Astrocyte (in vitro differentiated cells and primary cell): ENCODE results near the gene CAPN11. TPM values are rescaled to one million over a fixed set of nuclear protein-coding genes. Genes with fewer than 3 reads are reported as not detected.

Experiments
- DNase-seq: peaks from one replicate; pipeline ENCODE4 v3.0.0-alpha.2; 2010; ENCODE audit warnings: low read depth
- FAIRE-seq: peaks from 2 replicates; lab custom pipeline; 2011; peaks lifted over from hg19 to GRCh38; lab: Jason Lieb, UNC
- H2AFZ ChIP-seq: 2 replicates; pipeline ENCODE4 v1.6.0; 2012; ENCODE audit warnings: low read depth, low read length, inconsistent platforms
- H3K27ac ChIP-seq: 2 replicates; pipeline ENCODE4 v1.5.1; 2011; ENCODE audit warnings: low read depth, low read length, inconsistent platforms
- H3K27me3 ChIP-seq: 2 replicates; pipeline ENCODE4 v1.6.0; 2011; ENCODE audit warnings: low read length, inconsistent platforms; ENCODE audit not compliant: insufficient read depth
- H3K36me3 ChIP-seq: 2 replicates; pipeline ENCODE4 v1.5.1; 2011; ENCODE audit warnings: low read length, inconsistent platforms; ENCODE audit not compliant: insufficient read depth
- H3K4me1 ChIP-seq: 2 replicates; pipeline ENCODE4 v1.5.1; 2011; ENCODE audit warnings: low read length, inconsistent platforms; ENCODE audit not compliant: insufficient read depth
- H3K4me2 ChIP-seq: 2 replicates; pipeline ENCODE4 v1.6.0; 2012; ENCODE audit warnings: low read length, inconsistent platforms
- H3K4me3 ChIP-seq: 2 replicates; pipeline ENCODE4 v1.5.1; 2011; ENCODE audit warnings: low read depth, mild to moderate bottlenecking, low read length, inconsistent platforms; ENCODE audit not compliant: insufficient read depth
- H3K79me2 ChIP-seq: 2 replicates; pipeline ENCODE4 v1.6.0; 2012; ENCODE audit warnings: mild to moderate bottlenecking, low read length, inconsistent platforms; ENCODE audit not compliant: insufficient read depth
- H3K9ac ChIP-seq: 2 replicates; pipeline ENCODE4 v1.6.0; 2012; ENCODE audit warnings: mild to moderate bottlenecking, low read length, inconsistent platforms
- H3K9me3 ChIP-seq: 2 replicates; pipeline ENCODE4 v1.5.1; 2012; ENCODE audit warnings: low read depth, mild to moderate bottlenecking, low read length, inconsistent platforms; ENCODE audit not compliant: insufficient read depth
- H4K20me1 ChIP-seq: 2 replicates; pipeline ENCODE4 v1.6.0; 2012; ENCODE audit warnings: low read length, inconsistent platforms; ENCODE audit not compliant: insufficient read depth
- H3K27ac Mint-ChIP-seq: one replicate; pipeline ENCODE4 v1.8.0; 2021; ENCODE audit warnings: mild to moderate bottlenecking, mixed read lengths; ENCODE audit not compliant: unreplicated experiment
- H3K27me3 Mint-ChIP-seq: one replicate; pipeline ENCODE4 v1.8.0; 2021; ENCODE audit warnings: low read depth, mixed read lengths; ENCODE audit not compliant: unreplicated experiment
- H3K36me3 Mint-ChIP-seq: one replicate; pipeline ENCODE4 v1.8.0; 2021; ENCODE audit warnings: low read depth, mixed read lengths; ENCODE audit not compliant: unreplicated experiment
- H3K4me1 Mint-ChIP-seq: one replicate; pipeline ENCODE4 v1.8.0; 2021; ENCODE audit warnings: low read depth, mixed read lengths; ENCODE audit not compliant: unreplicated experiment
- H3K4me3 Mint-ChIP-seq: one replicate; pipeline ENCODE4 v1.8.0; 2021; ENCODE audit warnings: mild to moderate bottlenecking, moderate library complexity, mixed read lengths; ENCODE audit not compliant: unreplicated experiment
- H3K9me3 Mint-ChIP-seq: one replicate; pipeline ENCODE4 v1.8.0; 2021; ENCODE audit warnings: mild to moderate bottlenecking, mixed read lengths; ENCODE audit not compliant: unreplicated experiment
- EZH2 ChIP-seq: IDR thresholded peaks from 2 replicates; pipeline ENCODE4 v1.6.1; 2012; ENCODE audit warnings: mild to moderate bottlenecking, low read length, inconsistent platforms; ENCODE audit not compliant: insufficient read depth
- total RNA-seq: library from RNA; stranded (reverse); gene quantifications from 2 replicates; pipeline ENCODE4 v1.2.1, GENCODE V29; 2021
- TF ChIP-seq, protein P1 (sequence below): IDR thresholded peaks from 2 replicates; pipeline ENCODE4 v1.5.1; 2011; ENCODE audit warnings: low read depth, mild to moderate bottlenecking, inconsistent platforms, low read length, moderate library complexity; ENCODE audit not compliant: insufficient read depth

Gene CAPN11
- total RNA-seq, 1 donor from 2014 or later = not detected

DNA sequence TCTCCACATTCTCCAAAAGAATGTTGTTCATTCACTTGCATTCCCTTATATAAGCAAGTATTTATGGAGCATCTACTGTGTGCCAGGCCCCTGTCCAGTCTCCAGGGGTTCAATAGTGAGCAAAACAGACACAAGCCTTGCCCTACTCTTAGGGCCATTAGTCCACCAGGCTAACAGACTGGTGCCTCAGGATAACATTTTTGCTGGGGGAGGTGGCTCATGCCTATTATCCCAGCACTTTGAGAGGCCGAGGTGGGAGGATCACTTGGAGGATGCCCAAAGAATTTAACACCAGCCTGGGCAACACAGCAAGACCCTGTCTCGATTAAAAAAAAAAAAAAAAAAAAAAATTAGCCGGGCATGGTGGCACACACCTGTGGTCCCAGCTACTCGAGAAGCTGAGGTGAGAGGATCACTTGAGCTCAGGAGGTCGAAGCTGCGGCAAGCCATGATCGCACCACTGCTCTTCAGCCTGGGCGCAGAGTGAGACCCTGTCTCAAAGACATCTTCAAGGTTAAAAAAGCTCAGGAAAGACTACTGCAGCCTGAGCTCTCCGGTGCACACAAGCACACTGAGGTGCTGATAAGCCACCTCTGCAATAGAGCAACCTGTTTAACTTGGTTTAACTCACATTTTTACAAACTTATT is 19.9 kb downstream of the CAPN11 start:
- Mint-ChIP-seq H3K27me3 (peaks cover 14% of the 10 kb centered on the region), H3K4me1 (peaks cover 8% of the 10 kb centered on the region), H3K36me3 (no peaks in the 10 kb centered on the region), H3K27ac (no peak overlapping the region), H3K9me3 (peaks cover 3% of the 10 kb centered on the region), H3K4me3 (no peak overlapping the region)
- no peak overlapping the region for H3K9ac ChIP-seq
- no peaks in the 10 kb centered on the region for H3K27me3 ChIP-seq
- peaks cover 20% of the 10 kb centered on the region for H3K4me1 ChIP-seq
- H3K27ac ChIP-seq = no peak overlapping the region
- DNase-seq (no peak), FAIRE-seq (no peak)
- peak overlapping the region; percentile 13 for H3K4me2 ChIP-seq
- H3K79me2 ChIP-seq = no peaks in the 10 kb centered on the region
- TF ChIP-seq, protein P1, sequence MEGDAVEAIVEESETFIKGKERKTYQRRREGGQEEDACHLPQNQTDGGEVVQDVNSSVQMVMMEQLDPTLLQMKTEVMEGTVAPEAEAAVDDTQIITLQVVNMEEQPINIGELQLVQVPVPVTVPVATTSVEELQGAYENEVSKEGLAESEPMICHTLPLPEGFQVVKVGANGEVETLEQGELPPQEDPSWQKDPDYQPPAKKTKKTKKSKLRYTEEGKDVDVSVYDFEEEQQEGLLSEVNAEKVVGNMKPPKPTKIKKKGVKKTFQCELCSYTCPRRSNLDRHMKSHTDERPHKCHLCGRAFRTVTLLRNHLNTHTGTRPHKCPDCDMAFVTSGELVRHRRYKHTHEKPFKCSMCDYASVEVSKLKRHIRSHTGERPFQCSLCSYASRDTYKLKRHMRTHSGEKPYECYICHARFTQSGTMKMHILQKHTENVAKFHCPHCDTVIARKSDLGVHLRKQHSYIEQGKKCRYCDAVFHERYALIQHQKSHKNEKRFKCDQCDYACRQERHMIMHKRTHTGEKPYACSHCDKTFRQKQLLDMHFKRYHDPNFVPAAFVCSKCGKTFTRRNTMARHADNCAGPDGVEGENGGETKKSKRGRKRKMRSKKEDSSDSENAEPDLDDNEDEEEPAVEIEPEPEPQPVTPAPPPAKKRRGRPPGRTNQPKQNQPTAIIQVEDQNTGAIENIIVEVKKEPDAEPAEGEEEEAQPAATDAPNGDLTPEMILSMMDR = no peak
- no peak for TF ChIP-seq EZH2
- no peaks in the 10 kb centered on the region for H3K9me3 ChIP-seq
- H2AFZ ChIP-seq = no peak overlapping the region
- H3K36me3 ChIP-seq = no peaks in the 10 kb centered on the region
- H4K20me1 ChIP-seq = no peaks in the 10 kb centered on the region
- no peak overlapping the region for H3K4me3 ChIP-seq

DNA sequence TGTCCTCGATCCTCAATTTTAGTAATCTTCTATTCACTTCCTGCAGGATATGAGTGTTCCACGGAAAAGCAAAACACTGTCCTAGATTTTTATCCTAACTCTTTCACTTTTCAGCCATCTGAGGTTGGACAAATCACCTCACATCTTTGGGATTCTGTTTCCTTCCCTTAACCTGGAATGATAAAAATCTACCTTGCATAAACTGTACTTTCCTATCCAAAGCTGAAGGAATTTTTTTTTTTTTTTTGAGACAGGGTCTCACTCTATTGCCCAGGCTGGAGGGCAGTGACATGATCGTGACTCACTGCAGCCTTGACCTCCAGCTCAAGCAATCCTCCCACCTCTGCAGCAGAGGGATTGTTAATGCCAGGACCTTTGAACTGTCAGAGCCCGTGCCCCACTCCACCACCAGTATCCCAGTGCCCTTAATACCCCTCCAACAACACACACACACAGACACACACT is 20.5 kb downstream of the CAPN11 start:
- no peak overlapping the region for H2AFZ ChIP-seq
- no peak for TF ChIP-seq EZH2
- TF ChIP-seq, protein P1 = no peak
- no peak for FAIRE-seq

DNA sequence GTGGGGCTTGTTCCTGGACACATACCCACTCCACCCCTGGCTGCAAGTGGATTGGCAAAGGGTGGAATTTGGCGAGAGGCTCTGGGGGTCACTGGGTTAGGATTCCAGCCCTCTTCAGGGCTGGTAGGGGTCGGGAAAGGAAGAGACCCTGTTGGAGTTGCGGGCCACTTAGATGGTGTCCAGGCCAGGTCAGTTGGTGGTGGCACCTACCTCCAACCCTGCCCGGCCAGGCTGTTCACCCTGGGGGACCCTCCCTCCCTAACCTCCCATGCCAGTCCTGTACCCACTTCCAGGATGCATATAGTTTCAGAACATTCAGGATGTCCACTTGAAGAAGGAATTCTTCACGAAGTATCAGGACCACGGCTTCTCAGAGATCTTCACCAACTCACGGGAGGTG is 21.0 kb downstream of the CAPN11 start:
- DNase-seq (no peak), FAIRE-seq (no peak)
- H3K27ac Mint-ChIP-seq = no peak overlapping the region
- Histone ChIP-seq H4K20me1 (no peaks in the 10 kb centered on the region), H2AFZ (no peak overlapping the region), H3K27ac (no peak overlapping the region), H3K27me3 (peaks cover 3% of the 10 kb centered on the region), H3K4me3 (no peak overlapping the region), H3K4me1 (peaks cover 20% of the 10 kb centered on the region), H3K9ac (no peak overlapping the region), H3K4me2 (no peak overlapping the region), H3K9me3 (no peaks in the 10 kb centered on the region), H3K79me2 (no peaks in the 10 kb centered on the region), H3K36me3 (no peaks in the 10 kb centered on the region)
- H3K4me3 Mint-ChIP-seq = no peak overlapping the region
- peaks cover 16% of the 10 kb centered on the region for H3K27me3 Mint-ChIP-seq
- peaks cover 8% of the 10 kb centered on the region for H3K4me1 Mint-ChIP-seq
- TF ChIP-seq, protein P1 = no peak
- TF ChIP-seq EZH2 = no peak
- H3K9me3 Mint-ChIP-seq = peaks cover 3% of the 10 kb centered on the region
- no peaks in the 10 kb centered on the region for H3K36me3 Mint-ChIP-seq

More for the DNA sequence above, 20.5 kb downstream of the CAPN11 start:
- H3K27me3 Mint-ChIP-seq = peaks cover 14% of the 10 kb centered on the region
- Histone ChIP-seq H3K4me3 (no peak overlapping the region), H4K20me1 (no peaks in the 10 kb centered on the region), H3K27ac (no peak overlapping the region), H3K4me1 (peaks cover 20% of the 10 kb centered on the region), H3K79me2 (no peaks in the 10 kb centered on the region), H3K27me3 (peaks cover under 1% of the 10 kb centered on the region), H3K9ac (no peak overlapping the region), H3K9me3 (no peaks in the 10 kb centered on the region), H3K4me2 (peak overlapping the region; percentile 13), H3K36me3 (no peaks in the 10 kb centered on the region)
- H3K4me3 Mint-ChIP-seq = no peak overlapping the region
- peak overlapping the region; percentile 35 for H3K27ac Mint-ChIP-seq
- DNase-seq = no peak
- peaks cover 8% of the 10 kb centered on the region for H3K4me1 Mint-ChIP-seq
- H3K36me3 Mint-ChIP-seq = no peaks in the 10 kb centered on the region
- H3K9me3 Mint-ChIP-seq = peaks cover 3% of the 10 kb centered on the region
